ENCODE measurements around the gene PSME1.
"Not testable (repeated sequence)": the region's sequence is repeated elsewhere in the genome, so short reads cannot be mapped to it uniquely, and the experiment has no call there.

PSME1 gene

DNA sequence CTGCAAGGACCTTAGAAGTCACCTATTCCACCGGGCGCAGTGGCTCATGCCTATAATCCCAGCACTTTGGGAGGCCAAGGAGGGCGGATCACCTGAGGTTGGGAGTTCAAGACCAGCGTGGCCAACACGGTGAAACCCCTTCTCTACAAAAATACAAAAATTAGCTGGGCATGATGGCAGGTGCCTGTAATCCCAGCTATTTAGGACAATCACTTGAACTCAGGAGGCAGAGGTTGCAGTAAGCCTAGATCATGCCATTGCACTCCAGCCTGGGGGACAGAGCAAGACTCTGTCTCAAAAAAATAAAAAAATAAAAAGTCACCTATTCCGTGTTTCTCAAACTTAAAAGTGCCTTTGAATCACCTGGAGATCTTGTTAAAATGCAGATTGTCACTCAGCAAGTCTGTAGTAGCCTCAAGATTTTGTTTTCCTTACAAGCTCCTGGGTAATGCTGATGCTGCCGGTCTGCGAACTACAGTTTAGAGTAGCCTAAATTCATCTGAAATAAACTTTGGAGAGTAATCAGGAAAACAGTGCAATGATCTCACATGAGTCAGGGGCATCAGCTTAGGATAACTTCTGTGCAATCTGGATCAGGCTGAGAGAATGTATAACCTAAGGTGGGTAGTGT is 30.3 kb upstream of the PSME1 start:
- DNase-seq (ENCODE audit: low read depth), result not testable (repeated sequence)

GRCh38 chr14:24106672-24107271 is 29.2 kb upstream of the PSME1 start:
- no peak for DNase-seq (ENCODE audit: low read depth)

- no peak for DNase-seq (ENCODE audit: low read depth)
Measured at GRCh38 chr14:24108336-24108874, 27.6 kb upstream of the PSME1 start.

- DNase-seq (ENCODE audit: low read depth), result no peak
Measured at GRCh38 chr14:24110060-24110459, 25.9 kb upstream of the PSME1 start.

- DNase-seq (ENCODE audit: low read depth), result no peak
Measured at GRCh38 chr14:24110523-24110922, 25.5 kb upstream of the PSME1 start.

- no peak for DNase-seq (ENCODE audit: low read depth)
Measured at GRCh38 chr14:24113379-24113800, 22.6 kb upstream of the PSME1 start.

DNA sequence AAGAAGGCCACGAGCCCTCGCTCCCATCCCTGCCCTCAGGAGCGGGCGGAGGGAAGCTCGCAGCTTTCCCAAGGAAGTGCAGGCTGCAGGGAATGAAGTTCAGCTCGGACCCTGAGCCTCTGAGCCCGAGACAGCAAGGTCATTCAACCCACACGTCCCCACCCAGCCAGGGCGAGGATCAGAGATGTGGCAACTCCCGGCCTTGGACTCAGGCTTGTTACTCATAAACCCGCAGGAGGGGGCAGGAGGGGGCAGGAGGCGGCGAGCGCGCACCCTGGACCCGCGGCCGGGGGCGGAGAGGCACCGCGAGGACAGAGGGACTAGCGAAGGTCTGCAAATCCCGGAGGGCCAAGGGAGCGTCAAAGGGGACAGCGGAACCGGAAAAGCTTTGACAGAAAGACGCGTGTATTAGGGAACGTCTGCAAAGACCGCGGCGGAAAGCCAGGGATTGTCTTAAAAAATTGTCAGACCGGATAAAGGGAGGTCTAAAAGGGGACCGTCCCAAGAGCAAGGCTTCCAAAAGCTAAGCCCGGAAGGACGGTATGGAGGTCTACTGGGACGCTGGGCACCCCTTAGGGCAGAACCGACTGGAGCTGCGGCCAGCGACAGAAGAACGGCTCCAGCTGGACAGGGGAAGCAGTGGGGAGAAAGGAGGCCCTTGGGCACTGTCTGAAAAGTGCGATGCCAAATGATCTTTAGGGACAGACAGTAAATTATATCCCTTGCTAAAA is 22.0 kb upstream of the PSME1 start:
- peak; percentile 43 for DNase-seq (ENCODE audit: low read depth)

DNA sequence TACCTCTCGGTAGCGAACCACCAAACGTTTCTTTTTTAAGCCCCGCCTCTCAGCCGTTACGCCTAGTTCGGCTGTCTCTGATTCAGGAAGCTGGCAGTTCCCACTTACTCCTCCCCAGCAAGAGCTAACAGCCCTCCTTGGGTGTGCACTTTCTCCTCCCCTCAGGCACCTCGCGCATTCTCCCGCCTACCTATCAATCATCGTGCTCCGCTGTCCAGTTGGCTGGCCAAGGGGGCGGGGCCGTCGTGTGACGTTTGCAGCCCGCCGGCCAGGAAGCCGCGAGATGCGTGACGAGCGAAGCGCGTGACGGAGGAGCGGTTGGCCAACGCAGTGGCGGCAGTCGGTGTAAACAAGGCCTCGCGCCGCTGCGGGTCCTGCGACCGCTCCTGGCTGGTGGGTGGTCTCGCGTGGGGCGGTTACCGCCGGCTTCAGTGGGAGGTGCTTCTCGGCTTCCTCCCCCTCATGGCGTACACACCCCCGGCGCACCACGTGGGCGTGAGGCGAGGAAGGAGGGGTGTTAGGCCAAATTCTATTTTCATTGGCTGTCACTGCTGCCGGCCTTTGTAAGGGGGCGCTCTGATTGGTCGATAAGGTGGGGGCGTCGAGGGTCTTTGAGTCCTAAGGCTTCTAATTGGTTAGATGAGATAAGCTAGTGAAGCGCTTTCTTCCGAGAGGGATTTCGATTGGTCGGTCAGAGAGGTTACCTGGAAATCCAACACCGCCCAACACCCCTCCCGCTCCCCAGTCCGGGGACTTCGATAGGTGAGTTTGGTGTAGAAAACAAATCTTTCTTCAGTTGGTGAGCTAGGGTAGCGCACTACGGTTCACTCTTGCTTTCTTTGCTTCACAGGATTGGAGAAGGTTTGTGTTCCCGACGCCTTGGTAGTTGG is 21.2 kb upstream of the PSME1 start, which contains the start of the genes DCAF11 and NRL:
TSS of gene DCAF11 (plus strand) at position 246 of the 890 bp plus-strand sequence. CDS start 818 bp downstream, outside the sequence.
TSS of gene NRL (minus strand) at position 418 of the 890 bp plus-strand sequence. CDS start 32,101 bp downstream, outside the sequence.
- peak; percentile 88 for DNase-seq (ENCODE audit: low read depth)

GRCh38 chr14:24115422-24116127 is 20.4 kb upstream of the PSME1 start:
- no peak for DNase-seq (ENCODE audit: low read depth)

DNA sequence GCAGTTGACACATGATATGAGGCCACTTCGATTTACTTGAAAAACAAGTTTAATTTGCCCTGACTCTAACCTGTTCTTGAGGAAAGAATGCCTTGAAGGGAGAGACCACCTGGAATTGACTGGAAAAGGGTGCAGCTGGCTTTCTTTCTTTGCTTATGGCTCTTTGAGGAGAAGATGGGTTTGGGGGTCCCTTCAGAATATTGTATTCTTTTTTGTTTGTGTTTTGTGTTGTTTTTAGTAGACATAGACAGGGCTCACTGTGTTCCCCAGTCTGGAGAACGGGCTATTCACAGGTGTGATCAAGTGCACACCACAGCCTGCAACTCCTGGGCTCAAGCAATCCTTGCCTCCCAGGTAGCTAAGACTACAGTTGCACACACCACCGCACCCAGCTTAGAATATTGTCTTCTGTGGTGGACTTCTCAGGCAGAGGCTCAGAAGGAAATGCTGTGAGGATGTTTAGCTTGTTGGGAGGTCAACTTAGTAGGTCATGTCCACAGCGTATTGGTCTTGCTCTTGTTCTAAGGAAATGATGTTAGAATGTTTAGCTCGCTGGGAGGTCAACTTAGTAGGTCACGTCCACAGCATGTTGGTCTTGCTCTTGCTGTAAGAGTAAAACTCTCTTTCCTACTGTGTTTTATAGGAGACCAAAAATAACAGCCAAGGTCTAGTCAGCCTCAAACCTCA is 19.7 kb upstream of the PSME1 start:
- no peak for DNase-seq (ENCODE audit: low read depth)

- no peak for DNase-seq (ENCODE audit: low read depth)
Measured at GRCh38 chr14:24117179-24117578, 18.8 kb upstream of the PSME1 start.

GRCh38 chr14:24119691-24120090 is 16.3 kb upstream of the PSME1 start:
- no peak for DNase-seq (ENCODE audit: low read depth)

DNA sequence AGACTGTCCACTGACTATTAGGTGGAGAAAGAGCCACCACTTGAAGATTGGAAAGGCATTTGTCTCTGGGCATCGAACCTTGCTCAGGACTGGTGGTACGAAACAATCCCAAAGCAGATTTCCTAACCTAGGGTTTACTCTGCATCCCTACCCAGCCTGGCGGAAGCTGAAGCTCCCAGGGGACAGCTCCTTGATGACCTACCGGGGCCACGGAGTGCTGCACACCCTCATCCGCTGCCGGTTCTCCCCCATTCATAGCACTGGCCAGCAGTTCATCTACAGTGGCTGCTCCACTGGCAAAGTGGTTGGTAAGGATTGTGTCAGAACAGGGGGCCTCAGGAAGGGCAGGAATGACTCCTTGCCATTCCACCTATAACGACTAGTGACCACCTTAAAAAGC is 14.8 kb upstream of the PSME1 start:
- DNase-seq (ENCODE audit: low read depth), result no peak

- no peak for DNase-seq (ENCODE audit: low read depth)
Measured at GRCh38 chr14:24122416-24122815, 13.6 kb upstream of the PSME1 start.

DNA sequence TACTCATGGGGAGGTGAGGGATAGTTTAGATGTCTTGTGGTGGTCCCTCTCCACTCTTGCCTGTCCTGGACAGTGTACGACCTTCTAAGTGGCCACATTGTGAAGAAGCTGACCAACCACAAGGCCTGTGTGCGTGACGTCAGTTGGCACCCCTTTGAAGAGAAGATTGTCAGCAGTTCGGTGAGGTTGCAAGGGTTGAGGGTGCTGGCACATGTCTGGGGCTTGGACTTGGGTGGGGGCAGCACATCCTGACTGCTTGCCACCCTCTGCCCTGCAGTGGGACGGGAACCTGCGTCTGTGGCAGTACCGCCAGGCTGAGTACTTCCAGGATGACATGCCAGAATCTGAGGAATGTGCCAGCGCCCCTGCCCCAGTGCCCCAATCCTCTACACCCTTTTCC is 13.1 kb upstream of the PSME1 start:
- no peak for DNase-seq (ENCODE audit: low read depth)

GRCh38 chr14:24123424-24124417 is 12.3 kb upstream of the PSME1 start:
- DNase-seq (ENCODE audit: low read depth), result no peak

GRCh38 chr14:24126939-24127338 is 9.1 kb upstream of the PSME1 start:
- DNase-seq (ENCODE audit: low read depth), result no peak

DNA sequence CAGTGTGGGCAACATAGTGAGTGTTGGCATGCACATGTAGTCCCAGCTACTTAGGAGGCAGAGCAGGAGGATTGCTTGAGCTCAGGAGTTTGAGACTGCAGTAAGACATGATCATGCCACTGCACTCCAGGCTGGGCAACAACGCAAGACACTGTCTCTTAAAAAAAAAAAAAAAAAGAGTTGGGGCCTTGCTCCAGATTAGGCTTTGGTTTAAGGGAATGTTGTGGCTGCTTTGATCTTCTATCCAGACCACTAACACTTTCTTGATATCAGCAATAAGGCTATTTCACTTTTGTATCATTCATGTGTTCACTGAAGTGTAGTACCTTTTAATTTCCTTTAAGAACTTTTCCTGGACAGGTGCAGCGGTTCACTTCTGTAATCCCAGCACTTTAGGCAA is 8.3 kb upstream of the PSME1 start:
- no peak for DNase-seq (ENCODE audit: low read depth)

GRCh38 chr14:24129410-24129998 is 6.5 kb upstream of the PSME1 start:
- no peak for DNase-seq (ENCODE audit: low read depth)

Data from stimulated activated CD8-positive, alpha-beta memory T cell treated with anti-CD3 and anti-CD28 coated beads, Interleukin-15, amount 100 ng/mL, for 24 hours (primary cell).